IMR-90 (cell line): ENCODE results near the gene MAP3K8. TPM values are rescaled to one million over a fixed set of nuclear protein-coding genes. Genes with fewer than 3 reads are reported as not detected.

Experiments
- ATAC-seq: fragments of 200-7000 bp; cut with Tn5 transposase; 2 replicates; pipeline ENCODE4 v1.9.1; 2020; ENCODE audit warnings: low read depth, mild to moderate bottlenecking, moderate library complexity
- BruUV-seq: library from RNA; stranded (reverse); fragments of 400-500 nt; replicated peaks from 2 replicates; lab custom pipeline; 2021; lab: Mats Ljungman, UMichigan
- CTCF ChIA-PET: fragments of 300-600 bp; formaldehyde crosslinking; extraction: SDS; loops from one replicate; lab custom pipeline; 2021; ENCODE audit warnings: antibody characterized with exemption; lab: Yijun Ruan, JAX
- POLR2A ChIA-PET: fragments of 300-600 bp; sonication (Branson Sonifier 250); formaldehyde crosslinking; loops from one replicate; lab custom pipeline; 2022; ENCODE audit warnings: antibody characterized with exemption; ENCODE audit not compliant: unreplicated experiment; lab: Charles Lee
- DNase-seq: peaks from one replicate; pipeline ENCODE4 v3.0.0; 2013
- H2AFZ ChIP-seq: replicated peaks from 2 replicates; pipeline ENCODE3; 2013; ENCODE audit warnings: low read length, mild to moderate bottlenecking; ENCODE audit not compliant: poor library complexity
- H2AK5ac ChIP-seq: 2 replicates; pipeline ENCODE4 v1.6.1; 2013; ENCODE audit warnings: low read depth, low read length, inconsistent platforms
- H2AK9ac ChIP-seq: replicated peaks from 2 replicates; pipeline ENCODE3; 2013; ENCODE audit warnings: mild to moderate bottlenecking, low read depth, low read length, moderate library complexity; ENCODE audit not compliant: poor library complexity
- H2BK120ac ChIP-seq: 2 replicates; pipeline ENCODE4 v1.6.1; 2013; ENCODE audit warnings: low read depth, low read length, inconsistent platforms
- H2BK15ac ChIP-seq: 3 replicates; pipeline ENCODE4 v1.6.1; 2013; ENCODE audit warnings: low read depth, low read length, inconsistent platforms
- H2BK20ac ChIP-seq: 2 replicates; pipeline ENCODE4 v1.6.1; 2013; ENCODE audit warnings: low read depth, mild to moderate bottlenecking, inconsistent platforms, low read length, moderate library complexity
- H2BK5ac ChIP-seq: 2 replicates; pipeline ENCODE4 v1.6.1; 2013; ENCODE audit warnings: mild to moderate bottlenecking, low read depth, low read length, inconsistent platforms; ENCODE audit not compliant: poor library complexity, severe bottlenecking
- H3K14ac ChIP-seq: replicated peaks from 2 replicates; pipeline ENCODE4 v1.6.1; 2013; ENCODE audit warnings: low read depth, low read length, inconsistent platforms
- H3K18ac ChIP-seq: 2 replicates; pipeline ENCODE4 v1.6.1; 2013; ENCODE audit warnings: low read depth, low read length, control low read depth
- H3K23ac ChIP-seq: 2 replicates; pipeline ENCODE4 v1.6.1; 2013; ENCODE audit warnings: low read depth, low read length, inconsistent platforms
- H3K27ac ChIP-seq: 2 replicates; pipeline ENCODE4 v1.5.1; 2013; ENCODE audit warnings: mild to moderate bottlenecking, control low read depth, low read length; ENCODE audit not compliant: insufficient read depth
- H3K27me3 ChIP-seq: 2 replicates; pipeline ENCODE4 v1.6.1; 2013; ENCODE audit warnings: low read length; ENCODE audit not compliant: control insufficient read depth, insufficient read depth
- H3K36me3 ChIP-seq: 2 replicates; pipeline ENCODE4 v1.6.1; 2013; ENCODE audit warnings: low read length, mixed read lengths; ENCODE audit not compliant: control insufficient read depth, insufficient read depth
- H3K4ac ChIP-seq: 2 replicates; pipeline ENCODE4 v1.6.1; 2013; ENCODE audit warnings: low read depth, low read length, inconsistent platforms
- H3K4me1 ChIP-seq: 2 replicates; pipeline ENCODE4 v1.6.1; 2013; ENCODE audit warnings: low read length, mixed read lengths; ENCODE audit not compliant: control insufficient read depth, insufficient read depth
- H3K4me2 ChIP-seq: 2 replicates; pipeline ENCODE4 v1.6.1; 2013; ENCODE audit warnings: low read depth, mild to moderate bottlenecking, control low read depth, low read length, moderate library complexity
- H3K4me3 ChIP-seq: 2 replicates; pipeline ENCODE4 v1.5.1; 2013; ENCODE audit warnings: low read depth, mild to moderate bottlenecking, control low read depth, low read length, moderate library complexity; ENCODE audit not compliant: insufficient read depth
- H3K56ac ChIP-seq: 2 replicates; pipeline ENCODE4 v1.6.1; 2013; ENCODE audit warnings: low read length, inconsistent platforms; ENCODE audit not compliant: insufficient read depth; ENCODE audit errors: extremely low read depth
- H3K79me1 ChIP-seq, 2 experiments: 2 replicates each; pipeline ENCODE4 v1.6.1; 2013; ENCODE audit warnings: low read length in 2 of 2, inconsistent platforms in 1 of 2, low read depth in 1 of 2
- H3K9ac ChIP-seq: 2 replicates; pipeline ENCODE4 v1.6.1; 2013; ENCODE audit warnings: low read depth, low read length, control low read depth
- H3K9me1 ChIP-seq: 2 replicates; pipeline ENCODE4 v1.6.1; 2013; ENCODE audit warnings: low read length, inconsistent platforms; ENCODE audit not compliant: insufficient read depth
- H3K9me3 ChIP-seq: 2 replicates; pipeline ENCODE4 v1.6.1; 2013; ENCODE audit warnings: low read length; ENCODE audit not compliant: control insufficient read depth, insufficient read depth
- H4K20me1 ChIP-seq: 2 replicates; pipeline ENCODE4 v1.6.1; 2013; ENCODE audit warnings: low read length, inconsistent platforms; ENCODE audit not compliant: insufficient read depth
- H4K5ac ChIP-seq: 2 replicates; pipeline ENCODE4 v1.6.1; 2013; ENCODE audit warnings: mild to moderate bottlenecking, low read depth, low read length, control low read depth
- H4K8ac ChIP-seq, 2 experiments: 2 replicates each; pipeline ENCODE4 v1.6.1; 2013; ENCODE audit warnings: low read depth in 2 of 2, low read length in 2 of 2, control low read depth in 1 of 2, inconsistent platforms in 1 of 2
- H4K91ac ChIP-seq: 2 replicates; pipeline ENCODE4 v1.6.1; 2013; ENCODE audit warnings: low read depth, low read length, inconsistent platforms; ENCODE audit not compliant: insufficient read depth
- BHLHE40 ChIP-seq: fragments of 150-350 bp; IDR thresholded peaks from 2 replicates; pipeline ENCODE4 v1.6.1; 2016; ENCODE audit warnings: mild to moderate bottlenecking, low read depth, low read length
- CEBPB ChIP-seq: IDR thresholded peaks from 2 replicates; pipeline ENCODE4 v1.6.1; 2012; ENCODE audit warnings: low read depth, low read length, improper control_type of control experiment
- CHD1 ChIP-seq: IDR thresholded peaks from 2 replicates; pipeline ENCODE4 v1.6.1; 2012; ENCODE audit warnings: low read depth, low read length, improper control_type of control experiment
- CTCF ChIP-seq: conservative IDR thresholded peaks from 2 replicates; pipeline ENCODE4 v1.5.1; 2012; ENCODE audit warnings: mild to moderate bottlenecking, low read depth, low read length, improper control_type of control experiment
- ELK1 ChIP-seq: fragments of 150-350 bp; IDR thresholded peaks from 2 replicates; pipeline ENCODE4 v1.6.1; 2016; ENCODE audit warnings: low read depth, mild to moderate bottlenecking, low read length, moderate library complexity, borderline replicate concordance
- FOS ChIP-seq: fragments of 150-350 bp; IDR thresholded peaks from 2 replicates; pipeline ENCODE4 v1.6.1; 2016; ENCODE audit warnings: low read depth, low read length
- MAFK ChIP-seq: IDR thresholded peaks from 2 replicates; pipeline ENCODE4 v1.6.1; 2012; ENCODE audit warnings: low read depth, low read length, improper control_type of control experiment
- MAZ ChIP-seq: IDR thresholded peaks from 2 replicates; pipeline ENCODE4 v1.6.1; 2012; ENCODE audit warnings: low read depth, mild to moderate bottlenecking, low read length, improper control_type of control experiment, moderate library complexity, borderline replicate concordance
- MXI1 ChIP-seq: IDR thresholded peaks from 2 replicates; pipeline ENCODE4 v1.6.1; 2012; ENCODE audit warnings: low read depth, mild to moderate bottlenecking, low read length, moderate library complexity, borderline replicate concordance
- NFE2L2 ChIP-seq: fragments of 150-350 bp; IDR thresholded peaks from 2 replicates; pipeline ENCODE4 v1.6.1; 2016; ENCODE audit warnings: low read depth, mild to moderate bottlenecking, low read length
- POLR2A ChIP-seq: IDR thresholded peaks from 2 replicates; pipeline ENCODE4 v1.6.1; 2012; ENCODE audit warnings: mild to moderate bottlenecking, low read depth, low read length
- RAD21 ChIP-seq: IDR thresholded peaks from 2 replicates; pipeline ENCODE4 v1.6.1; 2012; ENCODE audit warnings: low read length, improper control_type of control experiment
- RCOR1 ChIP-seq: IDR thresholded peaks from 2 replicates; pipeline ENCODE4 v1.6.1; 2012; ENCODE audit warnings: mild to moderate bottlenecking, low read length, improper control_type of control experiment; ENCODE audit not compliant: insufficient replicate concordance
- RFX5 ChIP-seq: IDR thresholded peaks from 2 replicates; pipeline ENCODE4 v1.8.0; 2012; ENCODE audit warnings: low read depth, mild to moderate bottlenecking, low read length, moderate library complexity
- SMC3 ChIP-seq: fragments of 150-350 bp; IDR thresholded peaks from 2 replicates; pipeline ENCODE4 v1.6.1; 2016; ENCODE audit warnings: low read depth, mild to moderate bottlenecking, antibody characterized with exemption, low read length, moderate library complexity
- USF2 ChIP-seq: fragments of 150-350 bp; IDR thresholded peaks from 2 replicates; pipeline ENCODE4 v1.6.1; 2017; ENCODE audit warnings: mild to moderate bottlenecking, antibody characterized with exemption, low read length, low read depth
- WGBS, 2 experiments: methylation state at CpG; one replicate each; pipeline versions ENCODE4 v1.1.5 to v1.1.7; 2013; ENCODE audit warnings: missing lambda C conversion rate in 2 of 2; ENCODE audit not compliant: insufficient read length in 1 of 2; ENCODE audit errors: extremely low coverage in 2 of 2; 5-methylcytosine and 5-hydroxymethylcytosine counted together
- dilution Hi-C: fragments of 300-500 bp; cut with HindIII; formaldehyde crosslinking; loops from one replicate; pipeline ENCODE4 v1.14.3; 2018; ENCODE audit warnings: low sequenced_read_pairs; ENCODE audit not compliant: unreplicated experiment
- in situ Hi-C: fragments of 300-500 bp; cut with MboI; formaldehyde crosslinking; loops from 3 replicates; pipeline ENCODE4 v1.14.3; 2019; ENCODE audit warnings: low sequenced_read_pairs, inconsistent platforms, mixed read lengths
- intact Hi-C: fragments of 100-400 bp; cut with micrococcal nuclease; formaldehyde crosslinking; loops from 2 replicates; pipeline ENCODE4 v1.10.0; 2022
- polyA plus RNA-seq, 3 experiments: library from polyadenylated mRNA; depleted of rRNA; stranded (reverse); fragments of >200 nt; gene quantifications; 2 replicates each; pipeline ENCODE4 v1.2.3, GENCODE V29; 2012; ENCODE audit warnings: low replicate concordance in 1 of 3
- total RNA-seq: library from RNA; depleted of rRNA; stranded (reverse); fragments of >200 nt; gene quantifications from 2 replicates; pipeline ENCODE4 v1.2.3, GENCODE V29; 2012

MAP3K8 gene
- total and polyA plus RNA-seq, 2 of the 4 experiments (the other 2 are of a cell fraction) = 1.8 to 2.6 TPM

- no peak overlapping the region for H4K5ac ChIP-seq
- no peak overlapping the region for H2AFZ ChIP-seq
- no peak overlapping the region for H3K4me2 ChIP-seq
- in situ Hi-C loops (no loop called here), dilution Hi-C loops (no loop called here), intact Hi-C loops (no loop called here)
- no peaks in the 10 kb centered on the region for H3K36me3 ChIP-seq
- 86% methylated on average over 4 of the region's 9 CpGs; no CpG with 5 or more reads in 1 of the 2 experiments for WGBS, 2 experiments
- H2AK9ac ChIP-seq = no peak overlapping the region
- no peaks in the 10 kb centered on the region for H3K9me1 ChIP-seq
- H2AK5ac ChIP-seq = no peak overlapping the region
- H2BK15ac ChIP-seq = no peak overlapping the region
- no peak for DNase-seq
- no peak for TF ChIP-seq MXI1
- TF ChIP-seq POLR2A = no peak
- TF ChIP-seq RCOR1 = no peak
- no peak for TF ChIP-seq MAFK
- TF ChIP-seq USF2 = no peak
- no peak for TF ChIP-seq CEBPB
- no peak for TF ChIP-seq MAZ
- TF ChIP-seq ELK1 = no peak
- TF ChIP-seq CHD1 = no peak
- TF ChIP-seq BHLHE40 = no peak
- no peak for TF ChIP-seq SMC3
- no peak for TF ChIP-seq RAD21
- no peak for TF ChIP-seq RFX5
- no peak for TF ChIP-seq FOS
- no peak for TF ChIP-seq NFE2L2
- no peak for TF ChIP-seq CTCF
- H3K79me1 ChIP-seq = no peaks in the 10 kb centered on the region
- peaks cover 7% of the 10 kb centered on the region for H3K27me3 ChIP-seq
- H3K23ac ChIP-seq = no peak overlapping the region
- H3K4ac ChIP-seq = no peak overlapping the region
- no peak overlapping the region for H2BK5ac ChIP-seq
- no peak for ATAC-seq
- no peak overlapping the region for H2BK20ac ChIP-seq
- no peak overlapping the region for H4K8ac ChIP-seq
- H3K14ac ChIP-seq = no peak overlapping the region
- H3K56ac ChIP-seq = no peak overlapping the region
- H4K20me1 ChIP-seq = no peaks in the 10 kb centered on the region
- ChIA-PET CTCF (no interaction called here), POLR2A (no interaction called here)
- H3K4me1 ChIP-seq = peaks cover 4% of the 10 kb centered on the region; the same call in 1 of the 2 replicates
- H3K27ac ChIP-seq = no peak overlapping the region
- H3K9ac ChIP-seq = no peak overlapping the region
- H2BK120ac ChIP-seq = no peak overlapping the region
- no peak overlapping the region for H4K91ac ChIP-seq
- BruUV-seq = no TSS peak
- H3K18ac ChIP-seq = no peak overlapping the region
- no peak overlapping the region for H3K4me3 ChIP-seq
- no peaks in the 10 kb centered on the region; the same call in 1 of the 2 replicates for H3K9me3 ChIP-seq
Measured at GRCh38 chr10:30490289-30491000, 56.5 kb downstream of the MAP3K8 start.
